ENCODE measurements around the gene RBFOX2. TPM values are rescaled to one million over a fixed set of nuclear protein-coding genes. Genes with fewer than 3 reads are reported as not detected.

RBFOX2 gene
- total RNA-seq, 3 donors from 2014 or later: 63.4 to 97.3 (median 85.5) TPM

- intact Hi-C loops (cut with DNase I; ENCODE audit: low total_unique reads): no loop called here
- Histone ChIP-seq H3K4me3 (no peak overlapping the region), H3K4me1 (no peaks in the 10 kb centered on the region), H3K36me3 (no peaks in the 10 kb centered on the region), H3K27ac (no peak overlapping the region), H3K9me3 (no peaks in the 10 kb centered on the region), H3K27me3 (no peaks in the 10 kb centered on the region)
- TF ChIP-seq POLR2A (IDR thresholded peaks at IDR 0.05) (no peak), POLR2AphosphoS5 (IDR thresholded peaks at IDR 0.05) (no peak), CTCF (IDR thresholded peaks at IDR 0.05) (no peak)
- DNase-seq (ENCODE audit: low spot score in 2 of 2): no peak
Observed at GRCh38 chr22:35947794-35948425, 80.7 kb downstream of the RBFOX2 start.

GRCh38 chr22:35944458-35944857 lies 84.2 kb downstream of the RBFOX2 start:
- Histone ChIP-seq H3K27me3 (no peaks in the 10 kb centered on the region), H3K27ac (no peak overlapping the region), H3K9me3 (no peaks in the 10 kb centered on the region), H3K4me1 (no peaks in the 10 kb centered on the region), H3K36me3 (no peaks in the 10 kb centered on the region), H3K4me3 (peak overlapping the region in 1 of 3 donors; percentile 16)
- intact Hi-C loops (cut with DNase I; ENCODE audit: low total_unique reads): no loop called here
- TF ChIP-seq POLR2AphosphoS5 (IDR thresholded peaks at IDR 0.05) (no peak), POLR2A (IDR thresholded peaks at IDR 0.05) (no peak), CTCF (IDR thresholded peaks at IDR 0.05) (no peak)
- no peak for DNase-seq (ENCODE audit: low spot score in 2 of 2)

- DNase-seq (ENCODE audit: low spot score in 2 of 2): no peak
- H3K4me3 ChIP-seq: no peak overlapping the region
- no peaks in the 10 kb centered on the region for H3K36me3 ChIP-seq
- H3K4me1 ChIP-seq: no peaks in the 10 kb centered on the region
- TF ChIP-seq POLR2AphosphoS5 (IDR thresholded peaks at IDR 0.05) (no peak), CTCF (IDR thresholded peaks at IDR 0.05) (no peak), POLR2A (IDR thresholded peaks at IDR 0.05) (no peak)
- H3K27me3 ChIP-seq: no peaks in the 10 kb centered on the region
- no peak overlapping the region for H3K27ac ChIP-seq
- H3K9me3 ChIP-seq: no peaks in the 10 kb centered on the region
- intact Hi-C loops (cut with DNase I; ENCODE audit: low total_unique reads): no loop called here
Observed at GRCh38 chr22:35940166-35940565, 88.5 kb downstream of the RBFOX2 start.

GRCh38 chr22:35938226-35938625 lies 90.4 kb downstream of the RBFOX2 start:
- H3K27ac ChIP-seq: no peak overlapping the region
- H3K4me3 ChIP-seq: no peak overlapping the region
- H3K4me1 ChIP-seq: no peaks in the 10 kb centered on the region
- no peak for DNase-seq (ENCODE audit: low spot score in 2 of 2)
- H3K27me3 ChIP-seq: no peaks in the 10 kb centered on the region
- no peaks in the 10 kb centered on the region for H3K36me3 ChIP-seq
- TF ChIP-seq POLR2A (IDR thresholded peaks at IDR 0.05) (no peak), CTCF (IDR thresholded peaks at IDR 0.05) (no peak), POLR2AphosphoS5 (IDR thresholded peaks at IDR 0.05) (no peak)
- intact Hi-C loops (cut with DNase I; ENCODE audit: low total_unique reads): loop anchor here (10.0 kb wide), 1 partner anchor 187 kb away; no protein-coding TSS in a partner anchor
- H3K9me3 ChIP-seq: no peaks in the 10 kb centered on the region

GRCh38 chr22:35930933-35931332 lies 97.7 kb downstream of the RBFOX2 start:
- H3K36me3 ChIP-seq: no peaks in the 10 kb centered on the region
- no peaks in the 10 kb centered on the region for H3K27me3 ChIP-seq
- DNase-seq (ENCODE audit: low spot score in 2 of 2): no peak
- no peaks in the 10 kb centered on the region for H3K4me1 ChIP-seq
- intact Hi-C loops (cut with DNase I; ENCODE audit: low total_unique reads): loop anchor here (1.0 to 10.0 kb wide), 2 partner anchors 13 to 194 kb away; no protein-coding TSS in a partner anchor
- H3K4me3 ChIP-seq: no peak overlapping the region
- no peaks in the 10 kb centered on the region for H3K9me3 ChIP-seq
- TF ChIP-seq POLR2AphosphoS5 (IDR thresholded peaks at IDR 0.05): peak in 2 of 3 donors; percentile 47 to 63
- TF ChIP-seq POLR2A (IDR thresholded peaks at IDR 0.05): no peak
- TF ChIP-seq CTCF (IDR thresholded peaks at IDR 0.05): peak; percentile 15 to 68 (median 65)
- H3K27ac ChIP-seq: no peak overlapping the region

All from breast epithelium (tissue), 4 donors.